Psoas muscle (tissue), 8 donors: ENCODE results near the gene GPAT3. TPM values are rescaled to one million over a fixed set of nuclear protein-coding genes. Genes with fewer than 3 reads are reported as not detected.

Source experiments
- ATAC-seq, 4 donors: fragments of 200-7000 bp; cut with Tn5 transposase; one replicate each; pipeline ENCODE4 v1.9.1; 2020; ENCODE audit warnings: moderate library complexity in 3 of 4, mild to moderate bottlenecking in 2 of 4
- DNase-seq, 2 donors: peaks; one replicate each; pipeline ENCODE4 v3.0.0-alpha.2; 2020
- H3K27ac ChIP-seq: fragments of 200-600 bp; one replicate; pipeline ENCODE4 v1.8.0; 2022
- H3K27me3 ChIP-seq, 3 donors: fragments of 200-600 bp in 1 of 3; one replicate each; pipeline versions ENCODE4 v1.6.1 to v1.8.0; 2013 to 2022; ENCODE audit warnings: low read length in 2 of 3, mild to moderate bottlenecking in 2 of 3, moderate library complexity in 1 of 3; ENCODE audit not compliant: insufficient read depth in 3 of 3
- H3K36me3 ChIP-seq, 2 donors: fragments of 200-600 bp in 1 of 2; one replicate each; pipeline versions ENCODE4 v1.6.1 to v1.8.0; 2013 to 2022; ENCODE audit warnings: low read depth in 1 of 2, mild to moderate bottlenecking in 1 of 2, moderate library complexity in 1 of 2; ENCODE audit not compliant: insufficient read depth in 1 of 2
- H3K4me1 ChIP-seq: fragments of 200-600 bp; one replicate; pipeline ENCODE4 v1.8.0; 2022
- H3K4me3 ChIP-seq: fragments of 200-600 bp; one replicate; pipeline ENCODE4 v1.8.0; 2022; ENCODE audit warnings: mild to moderate bottlenecking
- H3K9me3 ChIP-seq: fragments of 200-600 bp; one replicate; pipeline ENCODE4 v1.8.0; 2022
- WGBS, 3 donors: extraction: QIAGEN DNeasy Blood & Tissue Kit; methylation state at CpG; one replicate each; pipeline versions ENCODE4 v1.1.6 to v1.1.7; 2013; 5-methylcytosine and 5-hydroxymethylcytosine counted together
- intact Hi-C, 2 donors: fragments of 100-400 bp; cut with DNase I; formaldehyde crosslinking; loops; one replicate each; pipeline versions ENCODE4 v1.11.0 to v1.14.2; 2022
- polyA plus RNA-seq, 3 donors: library from polyadenylated mRNA; stranded (reverse); fragments of 200-250 nt; gene quantifications; one replicate each; pipeline ENCODE4 v1.2.3, GENCODE V29; 2013
- total RNA-seq, 4 donors: library from RNA; stranded (reverse); fragmentation: NEBNext Ultra II Directional in 2 of 4; extraction: Animal tissue kit (Norgen Biotek cat#: 25700) in 2 of 4; gene quantifications; one replicate each; pipeline versions ENCODE4 v1.2.1 to v1.2.4, GENCODE V29; 2021 to 2023
- TF ChIP-seq, protein P1 (sequence below): fragments of 200-600 bp; IDR thresholded peaks from one replicate; pipeline ENCODE4 v1.8.0; 2022; ENCODE audit warnings: antibody characterized with exemption
- donor health status: healthy with polysubstance abuse.
- donor health status: DM: no; HTN: no; CAD: no; lungs with moderate emphysema.
- donor health status: Bipolar disorder and iron deficiency.
- donor health status: healthy.
- donor health status: DM: yes; HTN: yes; CAD: no.
- donor health status: DM: no; HTN: no; CAD: no.
- donor health status: DM: no; HTN: no; CAD: no.
- donor health status: DM: yes; HTN: yes; CAD: no.

The GPAT3 gene
- total and polyA plus RNA-seq, 7 donors: 18.9 to 108 (median 42.0) TPM

DNA sequence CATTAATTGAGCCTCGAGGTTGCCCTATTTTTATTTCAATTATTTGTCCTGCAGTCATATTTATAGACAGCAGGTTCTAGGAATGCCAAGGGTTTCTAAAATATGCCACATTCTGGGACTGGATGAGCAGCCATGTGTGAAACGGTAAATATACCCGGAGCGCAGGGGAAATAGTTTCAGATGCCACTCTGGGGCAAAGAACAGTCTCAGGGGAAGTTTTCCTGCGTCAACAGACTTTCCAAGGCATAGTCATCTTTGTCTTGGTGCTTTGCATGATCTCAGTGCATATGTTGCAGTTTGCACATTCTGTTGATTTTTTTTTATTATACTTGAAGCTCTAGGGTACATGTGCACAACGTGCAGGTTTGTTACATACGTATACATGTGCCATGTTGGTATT lies 71.0 kb downstream of the GPAT3 start:
- H3K27ac ChIP-seq: peak overlapping the region; percentile 64
- ATAC-seq: peak in 3 of 4 donors; percentile 24 to 39 (median 33)
- H3K4me3 ChIP-seq: no peak overlapping the region

DNA sequence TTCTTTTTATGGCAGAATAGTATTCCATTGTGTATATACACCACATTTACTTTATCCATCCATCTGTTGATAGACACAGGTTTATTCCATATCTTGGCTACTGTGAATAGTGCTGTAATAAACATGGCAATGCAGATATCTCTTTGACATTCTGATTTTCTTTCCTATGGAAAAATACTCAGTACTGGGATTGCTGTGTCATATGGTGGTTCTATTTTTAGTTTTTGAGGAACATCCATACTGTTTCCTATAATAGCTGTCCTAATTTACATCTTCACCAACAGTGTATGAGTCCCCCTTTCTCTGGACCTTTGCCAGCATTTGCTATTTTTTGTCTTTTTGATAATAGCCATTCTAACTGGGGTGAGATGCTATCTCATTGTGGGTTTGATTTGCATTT lies 73.5 kb downstream of the GPAT3 start:
- H3K27me3 ChIP-seq: no peaks in the 10 kb centered on the region
- H3K9me3 ChIP-seq: peaks cover 16% of the 10 kb centered on the region
- peaks cover 3 to 7% of the 10 kb centered on the region in 2 donors for H3K36me3 ChIP-seq
- TF ChIP-seq, protein P1, sequence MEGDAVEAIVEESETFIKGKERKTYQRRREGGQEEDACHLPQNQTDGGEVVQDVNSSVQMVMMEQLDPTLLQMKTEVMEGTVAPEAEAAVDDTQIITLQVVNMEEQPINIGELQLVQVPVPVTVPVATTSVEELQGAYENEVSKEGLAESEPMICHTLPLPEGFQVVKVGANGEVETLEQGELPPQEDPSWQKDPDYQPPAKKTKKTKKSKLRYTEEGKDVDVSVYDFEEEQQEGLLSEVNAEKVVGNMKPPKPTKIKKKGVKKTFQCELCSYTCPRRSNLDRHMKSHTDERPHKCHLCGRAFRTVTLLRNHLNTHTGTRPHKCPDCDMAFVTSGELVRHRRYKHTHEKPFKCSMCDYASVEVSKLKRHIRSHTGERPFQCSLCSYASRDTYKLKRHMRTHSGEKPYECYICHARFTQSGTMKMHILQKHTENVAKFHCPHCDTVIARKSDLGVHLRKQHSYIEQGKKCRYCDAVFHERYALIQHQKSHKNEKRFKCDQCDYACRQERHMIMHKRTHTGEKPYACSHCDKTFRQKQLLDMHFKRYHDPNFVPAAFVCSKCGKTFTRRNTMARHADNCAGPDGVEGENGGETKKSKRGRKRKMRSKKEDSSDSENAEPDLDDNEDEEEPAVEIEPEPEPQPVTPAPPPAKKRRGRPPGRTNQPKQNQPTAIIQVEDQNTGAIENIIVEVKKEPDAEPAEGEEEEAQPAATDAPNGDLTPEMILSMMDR: no peak
- intact Hi-C loops: no loop called here
- H3K4me3 ChIP-seq: no peak overlapping the region
- ATAC-seq: peak in 2 of 4 donors; percentile 16 to 32
- peaks cover 28% of the 10 kb centered on the region for H3K4me1 ChIP-seq
- peak overlapping the region; percentile 51 for H3K27ac ChIP-seq
- no peak for DNase-seq

More for the DNA sequence above, 71.0 kb downstream of the GPAT3 start:
- Histone ChIP-seq H3K9me3 (no peaks in the 10 kb centered on the region), H3K27me3 (no peaks in the 10 kb centered on the region), H3K36me3 (peaks cover 3 to 9% of the 10 kb centered on the region in 2 donors), H3K4me1 (peaks cover 28% of the 10 kb centered on the region)
- whole genome bisulfite sequencing, 3 donors: 26 to 73% (median 40%) methylated on average over 7 of the region's 7 CpGs
- intact Hi-C loops: no loop called here
- DNase-seq: no peak
- TF ChIP-seq, protein P1: no peak

DNA sequence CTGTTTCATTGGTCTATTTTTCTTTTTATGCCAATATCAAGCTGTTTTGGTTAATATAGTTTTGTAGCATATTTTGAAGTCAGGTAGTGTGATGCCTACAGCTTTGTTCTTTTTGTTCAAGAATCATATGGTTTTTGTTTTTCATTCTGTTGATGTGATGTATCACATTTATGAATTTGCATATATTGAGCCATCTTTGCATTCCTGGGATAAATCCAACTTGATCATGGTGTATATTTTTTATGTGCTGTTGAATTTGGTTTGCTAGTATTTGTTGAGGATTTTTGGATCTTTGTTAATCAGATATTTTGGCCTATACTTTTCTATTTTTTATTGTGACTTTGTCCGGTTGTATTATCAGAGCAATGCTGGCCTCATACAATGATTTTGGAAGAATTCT lies 74.8 kb downstream of the GPAT3 start:
- Histone ChIP-seq H3K27me3 (no peaks in the 10 kb centered on the region), H3K27ac (no peak overlapping the region), H3K9me3 (peaks cover 16% of the 10 kb centered on the region), H3K36me3 (no peaks in the 10 kb centered on the region), H3K4me3 (no peak overlapping the region), H3K4me1 (peaks cover 21% of the 10 kb centered on the region)
- ATAC-seq: no peak
- intact Hi-C loops: no loop called here
- DNase-seq: no peak
- TF ChIP-seq, protein P1: no peak
- 97 to 100% (median 97%) methylated on average over 1 of the region's 1 CpG for WGBS, 3 donors

DNA sequence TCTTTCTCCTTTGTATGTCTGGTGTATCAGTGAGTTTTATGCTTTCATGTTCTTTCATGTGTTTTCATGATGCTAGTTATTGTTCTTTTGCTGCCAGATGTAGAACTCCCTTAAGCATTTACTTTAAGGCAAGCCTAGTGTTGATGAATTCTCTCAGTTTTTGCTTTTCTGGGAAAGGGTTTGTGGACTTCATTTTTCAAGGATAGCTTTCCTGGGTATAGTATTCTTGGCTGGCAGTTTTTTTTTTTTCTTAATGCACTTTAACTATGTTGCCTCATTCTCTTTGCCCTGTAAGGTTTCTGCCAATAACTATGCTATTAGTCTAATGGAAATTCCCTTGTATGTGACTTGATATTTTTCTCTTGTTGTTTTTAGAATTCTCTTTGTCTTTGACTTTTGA lies 77.1 kb downstream of the GPAT3 start:
- intact Hi-C loops: no loop called here
- no peak overlapping the region for H3K4me3 ChIP-seq
- ATAC-seq (no peak), DNase-seq (no peak)
- H3K27me3 ChIP-seq: no peaks in the 10 kb centered on the region
- H3K27ac ChIP-seq: no peak overlapping the region
- H3K4me1 ChIP-seq: peaks cover 13% of the 10 kb centered on the region
- no peaks in the 10 kb centered on the region for H3K36me3 ChIP-seq
- TF ChIP-seq, protein P1: no peak
- peaks cover 16% of the 10 kb centered on the region for H3K9me3 ChIP-seq

DNA sequence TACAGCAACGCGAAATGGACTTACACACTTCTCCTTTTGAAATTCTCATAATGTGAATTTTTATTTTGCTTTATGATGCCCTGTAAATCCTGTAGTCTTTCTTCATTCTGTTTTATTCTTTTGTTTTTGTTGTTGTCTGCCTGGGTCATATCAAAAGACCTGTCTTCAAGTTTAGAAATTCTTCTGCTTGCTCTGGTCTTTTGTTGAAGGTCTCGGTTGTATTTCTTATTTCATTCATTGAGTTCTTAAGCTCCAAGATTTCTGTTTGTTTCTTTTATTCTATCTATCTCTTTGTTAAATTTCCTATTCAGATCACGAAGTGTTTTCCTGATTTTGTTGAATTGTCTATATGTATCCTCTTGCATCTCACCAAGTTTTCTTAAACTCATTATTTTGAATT lies 78.1 kb downstream of the GPAT3 start:
- no peak for DNase-seq
- TF ChIP-seq, protein P1: no peak
- intact Hi-C loops: no loop called here

More for the DNA sequence above, 78.1 kb downstream of the GPAT3 start:
- Histone ChIP-seq H3K4me1 (peaks cover 21% of the 10 kb centered on the region), H3K36me3 (no peaks in the 10 kb centered on the region), H3K27ac (no peak overlapping the region), H3K27me3 (no peaks in the 10 kb centered on the region), H3K4me3 (no peak overlapping the region), H3K9me3 (peaks cover 16% of the 10 kb centered on the region)
- WGBS, 3 donors: 91 to 95% (median 93%) methylated on average over 4 of the region's 4 CpGs
- no peak for ATAC-seq
